ACC112 (cell line): ENCODE data around the gene CHIC2.

ENCODE experiments used
- H2AFZ ChIP-seq: fragments of 200-600 bp; sonication (generic); one replicate; pipeline ENCODE4 v1.6.0; 2017; ENCODE audit warnings: antibody characterized with exemption, low read length; ENCODE audit not compliant: unreplicated experiment
- H3K27ac ChIP-seq: fragments of 200-600 bp; sonication (generic); 2 replicates; pipeline ENCODE4 v1.5.1; 2014; ENCODE audit warnings: low read depth, mild to moderate bottlenecking, antibody characterized with exemption, low read length, moderate library complexity
- H3K27me3 ChIP-seq: fragments of 200-600 bp; sonication (generic); 2 replicates; pipeline ENCODE4 v1.6.1; 2014; ENCODE audit warnings: mild to moderate bottlenecking, antibody characterized with exemption, low read length, moderate library complexity, mixed read lengths; ENCODE audit not compliant: insufficient read depth
- H3K36me3 ChIP-seq: fragments of 200-600 bp; sonication (generic); 2 replicates; pipeline ENCODE4 v1.6.1; 2016; ENCODE audit warnings: mild to moderate bottlenecking, antibody characterized with exemption, low read length, moderate library complexity, mixed read lengths; ENCODE audit not compliant: insufficient read depth
- H3K4me1 ChIP-seq: fragments of 200-600 bp; sonication (generic); one replicate; pipeline ENCODE4 v1.6.1; 2016; ENCODE audit warnings: low read length, mixed read lengths; ENCODE audit not compliant: insufficient read depth, unreplicated experiment, control insufficient read depth
- H3K4me3 ChIP-seq: fragments of 200-600 bp; sonication (generic); 2 replicates; pipeline ENCODE4 v1.5.1; 2014; ENCODE audit warnings: mild to moderate bottlenecking, low read depth, low read length
- H3K79me2 ChIP-seq: fragments of 200-600 bp; sonication (generic); one replicate; pipeline ENCODE4 v1.6.0; 2016; ENCODE audit warnings: low read length; ENCODE audit not compliant: control insufficient read depth, unreplicated experiment, insufficient read depth

CHIC2 gene

DNA sequence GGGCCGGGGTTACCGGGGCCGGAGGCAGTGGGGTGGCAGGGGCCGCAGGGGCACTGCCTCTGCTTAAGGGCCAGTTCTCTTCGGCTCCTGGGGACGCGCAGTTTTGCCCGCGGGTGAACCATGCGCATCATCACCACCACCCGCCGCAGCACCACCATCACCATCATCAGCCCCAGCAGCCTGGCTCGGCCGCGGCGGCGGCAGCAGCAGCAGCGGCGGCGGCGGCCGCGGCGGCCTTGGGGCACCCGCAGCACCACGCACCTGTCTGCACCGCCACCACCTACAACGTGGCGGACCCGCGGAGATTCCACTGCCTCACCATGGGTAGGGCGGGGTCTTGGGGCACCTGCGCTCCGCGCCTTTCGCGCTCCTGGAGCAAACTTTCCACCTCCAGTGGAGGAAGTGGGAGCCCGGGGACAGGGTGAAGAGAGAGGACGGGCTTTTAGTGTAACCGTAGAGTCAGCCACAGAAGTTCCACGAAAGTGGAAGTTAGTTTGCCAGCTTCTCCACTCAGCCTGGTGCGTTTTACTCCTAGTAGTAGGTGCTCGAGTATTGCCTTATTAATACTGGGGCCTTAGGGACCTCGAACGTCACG, 36.3 kb upstream of the CHIC2 start:
- H3K4me3 ChIP-seq = peak overlapping the region; percentile 78

GRCh38 chr4:54099748-54100574, 35.6 kb upstream of the CHIC2 start, which contains the start of gene GSX2:
GSX2 (plus strand) TSS chr4:54100163; CDS start chr4:54100345, 182 bp downstream.
- no peaks in the 10 kb centered on the region for H3K36me3 ChIP-seq
- peaks cover 64% of the 10 kb centered on the region for H3K27me3 ChIP-seq
- H2AFZ ChIP-seq = peak within 1 kb of the TSS; percentile 71
- H3K27ac ChIP-seq = no peak within 1 kb of the TSS
- H3K79me2 ChIP-seq = no peaks in the 10 kb centered on the region
- H3K4me3 ChIP-seq = peak within 1 kb of the TSS; percentile 78
- peaks cover 13% of the 10 kb centered on the region for H3K4me1 ChIP-seq

More for the DNA sequence above, 36.3 kb upstream of the CHIC2 start:
- Histone ChIP-seq H3K4me1 (peaks cover 15% of the 10 kb centered on the region), H3K27ac (no peak overlapping the region), H3K36me3 (no peaks in the 10 kb centered on the region), H3K27me3 (peaks cover 64% of the 10 kb centered on the region), H3K79me2 (no peaks in the 10 kb centered on the region), H2AFZ (peak overlapping the region; percentile 71)

DNA sequence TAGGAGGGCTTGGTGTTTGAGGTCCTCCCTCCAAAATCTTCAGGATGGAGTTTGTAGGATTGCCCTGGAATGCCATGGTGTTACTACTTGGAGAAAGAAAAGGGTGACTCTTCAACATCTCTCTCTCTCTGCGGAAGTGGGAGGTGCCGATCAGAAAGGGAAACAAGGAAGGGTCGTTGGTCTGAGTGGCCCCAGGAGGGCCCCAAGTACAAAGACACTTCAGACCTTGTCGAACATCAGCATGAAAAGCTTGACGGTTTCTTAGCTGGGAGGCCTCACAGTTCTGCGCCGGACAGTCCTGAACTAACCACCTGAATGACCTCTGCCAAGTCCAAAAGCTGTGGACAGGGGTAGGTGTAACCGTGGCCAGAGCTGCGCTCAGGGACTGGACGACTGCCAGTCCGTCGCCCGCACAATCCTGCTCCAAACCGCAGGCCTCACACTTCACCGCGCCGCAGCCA, 34.9 kb upstream of the CHIC2 start:
- peaks cover 7% of the 10 kb centered on the region for H3K4me1 ChIP-seq
- H3K36me3 ChIP-seq = no peaks in the 10 kb centered on the region
- no peak overlapping the region; the same call in 1 of the 2 replicates for H3K4me3 ChIP-seq
- H3K27me3 ChIP-seq = peaks cover 64% of the 10 kb centered on the region
- no peak overlapping the region for H2AFZ ChIP-seq
- no peak overlapping the region for H3K27ac ChIP-seq
- no peaks in the 10 kb centered on the region for H3K79me2 ChIP-seq

DNA sequence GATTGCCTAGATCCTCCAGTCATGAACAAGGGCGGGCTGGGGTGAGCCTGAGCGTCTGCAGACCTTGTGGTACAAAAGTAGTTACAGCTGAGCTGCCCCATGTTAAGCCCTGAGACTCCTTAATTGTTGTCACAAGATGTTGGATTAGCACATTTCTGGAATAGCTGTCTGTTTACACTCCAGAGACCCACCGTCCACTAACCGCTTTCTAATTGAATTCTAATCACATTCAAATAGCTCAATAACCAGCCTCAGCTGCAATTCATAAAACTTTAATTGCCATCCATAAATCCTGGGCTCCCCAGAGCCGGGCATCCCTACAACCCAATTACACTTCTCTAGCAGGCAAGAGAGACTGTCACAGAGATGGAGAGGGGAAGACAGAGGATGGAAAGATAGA, 34.0 kb upstream of the CHIC2 start:
- no peak overlapping the region for H2AFZ ChIP-seq
- no peaks in the 10 kb centered on the region for H3K36me3 ChIP-seq
- peaks cover 64% of the 10 kb centered on the region for H3K27me3 ChIP-seq
- no peak overlapping the region for H3K27ac ChIP-seq
- no peaks in the 10 kb centered on the region for H3K79me2 ChIP-seq
- H3K4me1 ChIP-seq = peaks cover 3% of the 10 kb centered on the region
- no peak overlapping the region for H3K4me3 ChIP-seq

DNA sequence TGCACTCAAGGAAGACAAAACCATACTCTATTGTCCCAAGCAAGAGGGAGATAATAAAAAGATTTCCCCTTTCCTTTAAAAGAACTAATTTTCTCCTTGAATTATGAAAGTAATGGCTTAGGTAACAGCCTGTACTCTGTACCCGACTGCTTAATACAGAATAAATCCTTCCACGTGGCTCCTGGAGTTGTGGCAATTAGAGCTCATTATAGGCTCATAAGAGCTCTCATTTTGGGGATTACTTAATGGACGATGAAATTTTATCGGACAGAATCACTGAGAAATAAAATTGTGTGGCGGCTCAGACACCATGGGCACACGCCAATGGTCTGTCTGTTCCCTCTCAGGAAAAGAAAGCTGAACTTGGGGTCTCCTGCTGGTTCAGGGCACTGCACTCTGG, 32.7 kb upstream of the CHIC2 start:
- Histone ChIP-seq H3K4me1 (peaks cover 6% of the 10 kb centered on the region), H3K27me3 (peaks cover 55% of the 10 kb centered on the region), H3K4me3 (no peak overlapping the region), H2AFZ (no peak overlapping the region), H3K36me3 (no peaks in the 10 kb centered on the region), H3K27ac (no peak overlapping the region), H3K79me2 (no peaks in the 10 kb centered on the region)

- Histone ChIP-seq H3K4me3 (no peak overlapping the region), H3K79me2 (no peaks in the 10 kb centered on the region), H2AFZ (no peak overlapping the region), H3K27me3 (peaks cover 48% of the 10 kb centered on the region), H3K36me3 (no peaks in the 10 kb centered on the region), H3K4me1 (peaks cover 6% of the 10 kb centered on the region), H3K27ac (no peak overlapping the region)
Observed at GRCh38 chr4:54096295-54096962, 32.0 kb upstream of the CHIC2 start.

GRCh38 chr4:54095110-54095825, 30.9 kb upstream of the CHIC2 start:
- Histone ChIP-seq H3K36me3 (no peaks in the 10 kb centered on the region), H2AFZ (no peak overlapping the region), H3K27me3 (peaks cover 36% of the 10 kb centered on the region), H3K79me2 (no peaks in the 10 kb centered on the region), H3K4me3 (no peak overlapping the region), H3K4me1 (peaks cover 10% of the 10 kb centered on the region), H3K27ac (no peak overlapping the region)

- H3K27me3 ChIP-seq = peaks cover 28% of the 10 kb centered on the region
- H2AFZ ChIP-seq = no peak overlapping the region
- H3K4me3 ChIP-seq = no peak overlapping the region
Observed at GRCh38 chr4:54094451-54094850, 30.0 kb upstream of the CHIC2 start.

DNA sequence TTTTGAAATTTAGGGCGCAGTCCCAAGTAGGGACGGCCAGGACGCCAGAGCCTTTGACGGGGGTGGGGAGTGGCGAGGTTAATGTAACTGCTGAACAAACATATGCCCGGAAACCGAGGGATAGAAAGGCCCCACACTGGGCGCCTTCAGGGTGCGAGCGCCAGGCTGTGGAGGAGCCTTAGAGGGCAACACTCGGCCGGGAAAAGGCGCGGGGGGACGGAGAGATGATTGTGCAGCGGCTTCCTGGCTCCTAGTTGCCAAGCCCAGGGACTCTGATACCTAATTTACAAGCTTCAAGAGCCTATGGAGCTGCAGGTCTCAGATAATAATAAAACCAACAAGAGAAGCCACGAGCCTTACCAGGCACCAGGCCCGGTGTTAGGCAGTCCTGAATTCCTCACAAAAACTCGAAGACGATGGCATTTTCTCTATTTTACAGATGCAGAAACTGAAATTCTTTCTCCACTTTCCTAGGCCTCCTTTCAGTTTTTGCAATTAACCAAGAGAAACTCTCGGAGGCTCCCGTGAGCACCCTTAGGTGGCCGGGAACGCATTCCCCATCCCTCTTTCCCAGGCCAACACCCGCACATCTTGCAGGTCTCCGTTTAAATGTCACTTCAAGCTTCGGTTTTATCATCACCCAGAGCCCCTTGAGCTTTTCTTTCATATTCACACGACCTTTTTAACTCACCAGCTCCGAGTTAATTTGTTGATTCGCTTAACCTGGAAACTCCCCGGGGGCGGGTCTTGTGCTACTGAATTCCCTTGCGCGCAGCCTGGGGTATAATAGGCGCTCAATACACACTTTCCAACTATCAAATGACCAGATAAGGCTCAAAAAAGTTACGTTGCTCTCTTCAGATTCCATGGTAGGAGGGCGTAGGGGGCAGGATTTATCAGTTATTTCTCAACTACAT, 29.2 kb upstream of the CHIC2 start:
- Histone ChIP-seq H3K4me3 (no peak overlapping the region), H2AFZ (no peak overlapping the region), H3K4me1 (peaks cover 10% of the 10 kb centered on the region), H3K79me2 (no peaks in the 10 kb centered on the region), H3K27ac (no peak overlapping the region), H3K27me3 (peaks cover 19% of the 10 kb centered on the region), H3K36me3 (no peaks in the 10 kb centered on the region)

More at GRCh38 chr4:54094451-54094850, 30.0 kb upstream of the CHIC2 start:
- Histone ChIP-seq H3K36me3 (no peaks in the 10 kb centered on the region), H3K79me2 (no peaks in the 10 kb centered on the region), H3K4me1 (peaks cover 10% of the 10 kb centered on the region), H3K27ac (no peak overlapping the region)
